Measurements from ENCODE around the gene MORF4L1.
"Not testable (repeated sequence)": the region's sequence is repeated elsewhere in the genome, so short reads cannot be mapped to it uniquely, and the experiment has no call there.

MORF4L1 gene

GRCh38 chr15:78902281-78903032 lies 29.8 kb downstream of the MORF4L1 start:
- FAIRE-seq = not testable (repeated sequence)

GRCh38 chr15:78904599-78905358 lies 32.1 kb downstream of the MORF4L1 start:
- no peak for FAIRE-seq

GRCh38 chr15:78906316-78906620 lies 33.6 kb downstream of the MORF4L1 start:
- FAIRE-seq = no peak

GRCh38 chr15:78907577-78907976 lies 34.9 kb downstream of the MORF4L1 start:
- FAIRE-seq = no peak

- FAIRE-seq = no peak
Measured at GRCh38 chr15:78909160-78909695, 36.5 kb downstream of the MORF4L1 start.

GRCh38 chr15:78909791-78910228 lies 37.1 kb downstream of the MORF4L1 start:
- FAIRE-seq = no peak

- no peak for FAIRE-seq
Measured at GRCh38 chr15:78910271-78910670, 37.6 kb downstream of the MORF4L1 start.

- FAIRE-seq = no peak
Measured at GRCh38 chr15:78912316-78912715, 39.6 kb downstream of the MORF4L1 start.

GRCh38 chr15:78913012-78913411 lies 40.3 kb downstream of the MORF4L1 start:
- FAIRE-seq = no peak

- no peak for FAIRE-seq
Measured at GRCh38 chr15:78914027-78914764, 41.5 kb downstream of the MORF4L1 start.

- no peak for FAIRE-seq
Measured at GRCh38 chr15:78915341-78916087, 42.8 kb downstream of the MORF4L1 start.

GRCh38 chr15:78916088-78916487 lies 43.4 kb downstream of the MORF4L1 start:
- FAIRE-seq = no peak

- no peak for FAIRE-seq
Measured at GRCh38 chr15:78917888-78918287, 45.2 kb downstream of the MORF4L1 start.

GRCh38 chr15:78921517-78921916 lies 48.8 kb downstream of the MORF4L1 start:
- FAIRE-seq = no peak

- no peak for FAIRE-seq
Measured at GRCh38 chr15:78921940-78922339, 49.2 kb downstream of the MORF4L1 start.

- FAIRE-seq = no peak
Measured at GRCh38 chr15:78922527-78922926, 49.8 kb downstream of the MORF4L1 start.

GRCh38 chr15:78923015-78923414 lies 50.3 kb downstream of the MORF4L1 start:
- no peak for FAIRE-seq

GRCh38 chr15:78923480-78924360 lies 51.0 kb downstream of the MORF4L1 start:
- no peak for FAIRE-seq

GRCh38 chr15:78925076-78925624 lies 52.5 kb downstream of the MORF4L1 start:
- FAIRE-seq = no peak

GRCh38 chr15:78925956-78926743 lies 53.5 kb downstream of the MORF4L1 start:
- no peak for FAIRE-seq
